ENCODE data around the gene FAM162B.
"Not testable (repeated sequence)": the region's sequence is repeated elsewhere in the genome, so short reads cannot be mapped to it uniquely, and the experiment has no call there.

Gene FAM162B

DNA sequence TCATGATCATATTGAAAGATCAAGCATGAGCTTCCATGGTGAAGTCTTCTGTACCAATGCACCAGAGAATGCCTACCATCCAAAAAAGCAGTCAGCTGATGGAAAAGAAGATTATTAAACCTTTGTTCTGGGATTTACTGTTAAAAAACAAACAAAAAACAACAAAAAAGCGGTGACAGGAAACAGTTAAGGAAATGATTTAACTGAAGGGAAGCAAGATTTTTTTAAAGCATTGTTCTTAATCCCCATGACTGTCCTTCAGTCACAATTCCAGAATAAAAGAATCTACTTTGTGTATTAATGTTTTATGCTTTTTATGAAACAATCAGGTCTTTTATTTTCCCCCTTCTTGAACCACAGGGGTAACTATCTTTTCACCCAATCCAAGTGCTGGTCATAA is 23.9 kb downstream of the FAM162B start:
- no peaks in the 10 kb centered on the region for H3K9me2 ChIP-seq (replicated peaks; ENCODE audit: insufficient read depth, low read length)
- no peak overlapping the region for H2AFZ ChIP-seq (ENCODE audit: low read depth, low read length, severe bottlenecking)
- H4K20me1 ChIP-seq (ENCODE audit: low read depth, low read length) = no peaks in the 10 kb centered on the region
- no peaks in the 10 kb centered on the region for H3K36me3 ChIP-seq (ENCODE audit: low read length)
- H3K27me3 ChIP-seq (ENCODE audit: low read length) = no peaks in the 10 kb centered on the region
- H3K4me3 ChIP-seq (ENCODE audit: insufficient read depth, low read length, poor library complexity, severe bottlenecking) = no peak overlapping the region
- no peaks in the 10 kb centered on the region for H3K9me3 ChIP-seq (ENCODE audit: insufficient read depth, low read length)
- no peak overlapping the region for H3K9ac ChIP-seq (ENCODE audit: low read length)
- no peak overlapping the region for H3K27ac ChIP-seq (ENCODE audit: low read depth, low read length)
- TF ChIP-seq EZH2phosphoT487 (conservative IDR thresholded peaks at IDR 0.05; ENCODE audit: low read length) = no peak
- no peak for TF ChIP-seq CTCF (IDR thresholded peaks at IDR 0.05; ENCODE audit: insufficient read depth, low read length, poor library complexity, severe bottlenecking)
- H3F3A ChIP-seq (ENCODE audit: insufficient read depth) = no peaks in the 10 kb centered on the region
- H3K79me2 ChIP-seq (ENCODE audit: insufficient read depth, low read length) = no peaks in the 10 kb centered on the region
- H3K4me2 ChIP-seq (ENCODE audit: low read depth, low read length, poor library complexity, severe bottlenecking) = no peak overlapping the region

GRCh38 chr6:116740486-116740885 is 25.0 kb downstream of the FAM162B start:
- H3K9me3 ChIP-seq (ENCODE audit: insufficient read depth, low read length); H3K9ac ChIP-seq (ENCODE audit: low read length); H3K36me3 ChIP-seq (ENCODE audit: low read length); H3K79me2 ChIP-seq (ENCODE audit: insufficient read depth, low read length); H3K9me2 ChIP-seq (replicated peaks; ENCODE audit: insufficient read depth, low read length); H2AFZ ChIP-seq (ENCODE audit: low read depth, low read length, severe bottlenecking); H3K4me2 ChIP-seq (ENCODE audit: low read depth, low read length, poor library complexity, severe bottlenecking); H4K20me1 ChIP-seq (ENCODE audit: low read depth, low read length); H3K27ac ChIP-seq (ENCODE audit: low read depth, low read length); H3K4me3 ChIP-seq (ENCODE audit: insufficient read depth, low read length, poor library complexity, severe bottlenecking); H3K27me3 ChIP-seq (ENCODE audit: low read length); H3F3A ChIP-seq (ENCODE audit: insufficient read depth): not testable (repeated sequence)

GRCh38 chr6:116737004-116737403 is 28.5 kb downstream of the FAM162B start:
- Histone ChIP-seq H3K27ac (ENCODE audit: low read depth, low read length) (no peak overlapping the region), H3K4me2 (ENCODE audit: low read depth, low read length, poor library complexity, severe bottlenecking) (no peak overlapping the region), H3K27me3 (ENCODE audit: low read length) (no peaks in the 10 kb centered on the region), H3K9me3 (ENCODE audit: insufficient read depth, low read length) (no peaks in the 10 kb centered on the region), H2AFZ (ENCODE audit: low read depth, low read length, severe bottlenecking) (no peak overlapping the region), H3K4me3 (ENCODE audit: insufficient read depth, low read length, poor library complexity, severe bottlenecking) (no peak overlapping the region), H3K36me3 (ENCODE audit: low read length) (peaks cover 17% of the 10 kb centered on the region; the same call in 1 of the 2 replicates), H3K9me2 (replicated peaks; ENCODE audit: insufficient read depth, low read length) (no peaks in the 10 kb centered on the region), H3K9ac (ENCODE audit: low read length) (no peak overlapping the region), H3F3A (ENCODE audit: insufficient read depth) (no peaks in the 10 kb centered on the region), H4K20me1 (ENCODE audit: low read depth, low read length) (no peaks in the 10 kb centered on the region; the same call in 1 of the 2 replicates), H3K79me2 (ENCODE audit: insufficient read depth, low read length) (no peaks in the 10 kb centered on the region)
- TF ChIP-seq EZH2phosphoT487 (conservative IDR thresholded peaks at IDR 0.05; ENCODE audit: low read length) = no peak
- no peak for TF ChIP-seq CTCF (IDR thresholded peaks at IDR 0.05; ENCODE audit: insufficient read depth, low read length, poor library complexity, severe bottlenecking)

- TF ChIP-seq EZH2phosphoT487 (conservative IDR thresholded peaks at IDR 0.05; ENCODE audit: low read length) = no peak
- no peak for TF ChIP-seq CTCF (IDR thresholded peaks at IDR 0.05; ENCODE audit: insufficient read depth, low read length, poor library complexity, severe bottlenecking)
- no peaks in the 10 kb centered on the region; the same call in 1 of the 2 replicates for H4K20me1 ChIP-seq (ENCODE audit: low read depth, low read length)
- peaks cover 48% of the 10 kb centered on the region; the same call in 1 of the 2 replicates for H3K36me3 ChIP-seq (ENCODE audit: low read length)
Observed at GRCh38 chr6:116730513-116730912, 35.0 kb downstream of the FAM162B start.

More at GRCh38 chr6:116730513-116730912, 35.0 kb downstream of the FAM162B start:
- H3K9me3 ChIP-seq (ENCODE audit: insufficient read depth, low read length) = no peaks in the 10 kb centered on the region
- H3K4me3 ChIP-seq (ENCODE audit: insufficient read depth, low read length, poor library complexity, severe bottlenecking) = no peak overlapping the region
- H3K9me2 ChIP-seq (replicated peaks; ENCODE audit: insufficient read depth, low read length) = no peaks in the 10 kb centered on the region
- H3F3A ChIP-seq (ENCODE audit: insufficient read depth) = peaks cover 11% of the 10 kb centered on the region; the same call in 1 of the 2 replicates
- H3K79me2 ChIP-seq (ENCODE audit: insufficient read depth, low read length) = no peaks in the 10 kb centered on the region
- no peak overlapping the region for H3K9ac ChIP-seq (ENCODE audit: low read length)
- H3K27ac ChIP-seq (ENCODE audit: low read depth, low read length) = no peak overlapping the region
- H3K4me2 ChIP-seq (ENCODE audit: low read depth, low read length, poor library complexity, severe bottlenecking) = no peak overlapping the region
- no peaks in the 10 kb centered on the region for H3K27me3 ChIP-seq (ENCODE audit: low read length)
- no peak overlapping the region for H2AFZ ChIP-seq (ENCODE audit: low read depth, low read length, severe bottlenecking)
